Measurements from ENCODE around the gene ANO9.
"Not testable (repeated sequence)": the region's sequence is repeated elsewhere in the genome, so short reads cannot be mapped to it uniquely, and the experiment has no call there.

Gene ANO9

GRCh38 chr11:431921-432320, 9.9 kb downstream of the ANO9 start:
- Histone ChIP-seq H3K27me3 (replicated peaks; ENCODE audit: control insufficient read depth, insufficient read depth, low read length) (no peaks in the 10 kb centered on the region), H3K36me3 (ENCODE audit: control insufficient read depth, insufficient read depth, low read length) (peaks cover 3% of the 10 kb centered on the region; the same call in 1 of the 2 replicates), H3K4me3 (replicated peaks; ENCODE audit: low read depth, low read length) (no peak overlapping the region)
- no peak for TF ChIP-seq CTCF (IDR thresholded peaks at IDR 0.05; ENCODE audit: insufficient read depth, low read length, poor library complexity, severe bottlenecking)
- no peak for DNase-seq (ENCODE audit: extremely low read depth, insufficient read length)

GRCh38 chr11:429931-430456, 11.8 kb downstream of the ANO9 start:
- Histone ChIP-seq H3K27me3 (replicated peaks; ENCODE audit: control insufficient read depth, insufficient read depth, low read length) (no peaks in the 10 kb centered on the region), H3K4me3 (replicated peaks; ENCODE audit: low read depth, low read length) (no peak overlapping the region), H3K36me3 (ENCODE audit: control insufficient read depth, insufficient read depth, low read length) (peaks cover 3% of the 10 kb centered on the region; the same call in 1 of the 2 replicates)
- TF ChIP-seq CTCF (IDR thresholded peaks at IDR 0.05; ENCODE audit: insufficient read depth, low read length, poor library complexity, severe bottlenecking): no peak
- DNase-seq (ENCODE audit: extremely low read depth, insufficient read length): no peak

DNA sequence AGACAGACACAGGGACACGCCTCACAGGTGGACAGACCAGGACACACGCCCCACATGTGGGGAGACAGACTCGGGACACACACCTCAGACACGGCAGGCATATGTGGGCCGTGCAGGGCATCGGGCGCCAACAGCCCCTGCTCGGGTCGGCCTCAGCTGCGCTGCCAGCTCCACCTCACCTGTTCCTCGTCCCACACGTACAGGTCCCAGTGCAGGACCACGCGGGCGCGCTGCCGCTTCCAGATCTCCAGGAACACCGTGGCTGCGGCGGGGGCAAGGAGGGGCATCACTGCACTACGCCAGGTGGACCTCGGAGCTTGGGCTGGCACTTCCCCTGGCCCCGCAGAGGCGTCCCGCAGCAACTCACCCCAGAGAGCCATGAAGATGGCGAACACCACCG, 12.4 kb downstream of the ANO9 start:
- no peak overlapping the region for H3K4me3 ChIP-seq (replicated peaks; ENCODE audit: low read depth, low read length)
- TF ChIP-seq CTCF (IDR thresholded peaks at IDR 0.05; ENCODE audit: insufficient read depth, low read length, poor library complexity, severe bottlenecking): no peak
- peaks cover 3% of the 10 kb centered on the region; the same call in 1 of the 2 replicates for H3K36me3 ChIP-seq (ENCODE audit: control insufficient read depth, insufficient read depth, low read length)
- DNase-seq (ENCODE audit: extremely low read depth, insufficient read length): no peak
- H3K27me3 ChIP-seq (replicated peaks; ENCODE audit: control insufficient read depth, insufficient read depth, low read length): no peaks in the 10 kb centered on the region

GRCh38 chr11:428295-428694, 13.5 kb downstream of the ANO9 start:
- no peaks in the 10 kb centered on the region for H3K27me3 ChIP-seq (replicated peaks; ENCODE audit: control insufficient read depth, insufficient read depth, low read length)
- peaks cover 3% of the 10 kb centered on the region; the same call in 1 of the 2 replicates for H3K36me3 ChIP-seq (ENCODE audit: control insufficient read depth, insufficient read depth, low read length)
- no peak for DNase-seq (ENCODE audit: extremely low read depth, insufficient read length)
- TF ChIP-seq CTCF (IDR thresholded peaks at IDR 0.05; ENCODE audit: insufficient read depth, low read length, poor library complexity, severe bottlenecking): no peak
- no peak overlapping the region for H3K4me3 ChIP-seq (replicated peaks; ENCODE audit: low read depth, low read length)

DNA sequence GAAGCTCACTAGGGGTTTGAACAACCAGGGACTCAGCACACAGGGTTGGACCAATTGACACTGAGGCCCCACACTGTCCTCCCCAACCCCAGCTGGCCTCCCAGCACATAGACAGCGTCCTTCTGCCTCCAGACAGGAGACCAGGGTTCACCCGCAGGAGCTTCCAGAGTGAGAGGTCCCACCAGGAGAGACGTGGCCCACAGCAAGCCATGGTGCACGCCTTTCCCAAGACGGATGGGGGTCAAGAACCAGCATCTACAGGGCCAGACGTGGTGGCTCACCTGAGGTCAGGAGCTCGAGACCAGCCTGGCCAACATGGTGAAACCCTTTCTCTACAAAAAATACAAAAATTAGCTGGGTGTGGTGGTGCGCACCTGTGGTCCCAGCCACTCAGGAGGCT, 15.0 kb downstream of the ANO9 start:
- no peaks in the 10 kb centered on the region for H3K27me3 ChIP-seq (replicated peaks; ENCODE audit: control insufficient read depth, insufficient read depth, low read length)
- peaks cover 3% of the 10 kb centered on the region; the same call in 1 of the 2 replicates for H3K36me3 ChIP-seq (ENCODE audit: control insufficient read depth, insufficient read depth, low read length)
- DNase-seq (ENCODE audit: extremely low read depth, insufficient read length): no peak
- no peak for TF ChIP-seq CTCF (IDR thresholded peaks at IDR 0.05; ENCODE audit: insufficient read depth, low read length, poor library complexity, severe bottlenecking)
- no peak overlapping the region for H3K4me3 ChIP-seq (replicated peaks; ENCODE audit: low read depth, low read length)

- Histone ChIP-seq H3K4me3 (replicated peaks; ENCODE audit: low read depth, low read length) (no peak overlapping the region), H3K27me3 (replicated peaks; ENCODE audit: control insufficient read depth, insufficient read depth, low read length) (no peaks in the 10 kb centered on the region), H3K36me3 (ENCODE audit: control insufficient read depth, insufficient read depth, low read length) (peaks cover 3% of the 10 kb centered on the region; the same call in 1 of the 2 replicates)
- no peak for TF ChIP-seq CTCF (IDR thresholded peaks at IDR 0.05; ENCODE audit: insufficient read depth, low read length, poor library complexity, severe bottlenecking)
- DNase-seq (ENCODE audit: extremely low read depth, insufficient read length): no peak
These were observed 16.5 kb downstream of the ANO9 start for GRCh38 chr11:425301-425700.

DNA sequence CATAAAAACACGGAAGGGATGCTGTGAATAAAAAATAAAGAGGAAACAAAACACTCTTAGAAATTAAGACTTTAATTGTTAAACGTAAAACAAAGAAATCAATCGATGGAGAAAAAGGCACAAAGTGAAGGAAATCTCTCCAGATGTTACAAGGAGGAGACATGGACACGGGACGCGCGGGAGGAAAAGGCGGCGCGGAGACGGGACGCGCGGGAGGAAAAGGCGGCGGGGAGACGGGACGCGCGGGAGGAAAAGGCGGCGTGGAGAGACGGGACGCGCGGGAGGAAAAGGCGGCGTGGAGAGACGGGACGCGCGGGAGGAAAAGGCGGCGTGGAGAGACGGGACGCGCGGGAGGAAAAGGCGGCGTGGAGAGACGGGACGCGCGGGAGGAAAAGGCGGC, 17.0 kb downstream of the ANO9 start:
- H3K36me3 ChIP-seq (ENCODE audit: control insufficient read depth, insufficient read depth, low read length); H3K27me3 ChIP-seq (replicated peaks; ENCODE audit: control insufficient read depth, insufficient read depth, low read length); DNase-seq (ENCODE audit: extremely low read depth, insufficient read length); H3K4me3 ChIP-seq (replicated peaks; ENCODE audit: low read depth, low read length): not testable (repeated sequence)

Measured in GM06990 (cell line).